Mesothelial cell of epicardium (in vitro differentiated cells): ENCODE measurements around the gene ATRN. TPM values are rescaled to one million over a fixed set of nuclear protein-coding genes. Genes with fewer than 3 reads are reported as not detected.

ENCODE experiments used
- DNase-seq, 2 experiments: peaks; one replicate each; pipeline ENCODE4 v3.0.0; 2021; ENCODE audit warnings: low spot score in 2 of 2; ENCODE audit not compliant: unreplicated experiment in 2 of 2
- H3K27ac Mint-ChIP-seq: 2 replicates; pipeline ENCODE4 v1.8.0; 2021; ENCODE audit warnings: mixed read lengths
- H3K27me3 Mint-ChIP-seq: 2 replicates; pipeline ENCODE4 v1.8.0; 2021; ENCODE audit warnings: low read depth, mixed read lengths
- H3K36me3 Mint-ChIP-seq: 2 replicates; pipeline ENCODE4 v1.8.0; 2021; ENCODE audit warnings: mixed read lengths
- H3K4me1 Mint-ChIP-seq: 2 replicates; pipeline ENCODE4 v1.8.0; 2021; ENCODE audit warnings: mixed read lengths
- H3K4me3 Mint-ChIP-seq: 2 replicates; pipeline ENCODE4 v1.8.0; 2021; ENCODE audit warnings: mild to moderate bottlenecking, moderate library complexity, mixed read lengths
- H3K9me3 Mint-ChIP-seq: 2 replicates; pipeline ENCODE4 v1.8.0; 2021; ENCODE audit warnings: mixed read lengths
- total RNA-seq: library from RNA; stranded (reverse); gene quantifications from 3 replicates; pipeline ENCODE4 v1.2.1, GENCODE V29; 2021
- TF ChIP-seq, protein P1 (sequence below): fragments of 200-600 bp; sonication (generic); IDR thresholded peaks from one replicate; pipeline ENCODE4 v1.5.0; 2021; ENCODE audit warnings: antibody characterized with exemption; ENCODE audit not compliant: unreplicated experiment

Gene ATRN
- total RNA-seq, 1 donor from 2014 or later, result 47.5 TPM

DNA sequence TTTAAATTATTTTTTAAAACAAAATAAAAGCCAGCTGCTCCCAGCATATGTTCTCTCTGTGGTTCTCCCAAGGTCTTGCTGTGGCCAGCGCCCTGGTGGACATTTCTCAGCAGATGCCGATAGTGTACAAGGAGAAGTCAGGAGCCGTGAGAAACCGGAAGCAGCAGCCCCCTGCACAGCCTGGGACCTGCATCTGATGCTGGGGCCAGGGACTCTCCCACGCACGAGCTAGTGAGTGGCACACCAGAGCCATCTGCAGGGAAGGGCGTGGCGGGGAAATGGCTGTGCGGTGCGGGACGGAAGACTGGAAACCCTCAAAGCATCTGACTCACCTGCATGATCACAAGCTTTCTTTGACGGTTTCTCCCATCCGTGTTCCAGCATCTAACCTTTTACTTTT, 175.8 kb downstream of the ATRN start:
- peaks cover 5% of the 10 kb centered on the region for H3K9me3 Mint-ChIP-seq
- peaks cover 5% of the 10 kb centered on the region for H3K4me1 Mint-ChIP-seq
- no peak overlapping the region for H3K27ac Mint-ChIP-seq
- H3K4me3 Mint-ChIP-seq, result no peak overlapping the region
- H3K27me3 Mint-ChIP-seq, result no peaks in the 10 kb centered on the region
- DNase-seq, result no peak
- peaks cover 28% of the 10 kb centered on the region for H3K36me3 Mint-ChIP-seq
- TF ChIP-seq, protein P1, sequence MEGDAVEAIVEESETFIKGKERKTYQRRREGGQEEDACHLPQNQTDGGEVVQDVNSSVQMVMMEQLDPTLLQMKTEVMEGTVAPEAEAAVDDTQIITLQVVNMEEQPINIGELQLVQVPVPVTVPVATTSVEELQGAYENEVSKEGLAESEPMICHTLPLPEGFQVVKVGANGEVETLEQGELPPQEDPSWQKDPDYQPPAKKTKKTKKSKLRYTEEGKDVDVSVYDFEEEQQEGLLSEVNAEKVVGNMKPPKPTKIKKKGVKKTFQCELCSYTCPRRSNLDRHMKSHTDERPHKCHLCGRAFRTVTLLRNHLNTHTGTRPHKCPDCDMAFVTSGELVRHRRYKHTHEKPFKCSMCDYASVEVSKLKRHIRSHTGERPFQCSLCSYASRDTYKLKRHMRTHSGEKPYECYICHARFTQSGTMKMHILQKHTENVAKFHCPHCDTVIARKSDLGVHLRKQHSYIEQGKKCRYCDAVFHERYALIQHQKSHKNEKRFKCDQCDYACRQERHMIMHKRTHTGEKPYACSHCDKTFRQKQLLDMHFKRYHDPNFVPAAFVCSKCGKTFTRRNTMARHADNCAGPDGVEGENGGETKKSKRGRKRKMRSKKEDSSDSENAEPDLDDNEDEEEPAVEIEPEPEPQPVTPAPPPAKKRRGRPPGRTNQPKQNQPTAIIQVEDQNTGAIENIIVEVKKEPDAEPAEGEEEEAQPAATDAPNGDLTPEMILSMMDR, result no peak

- no peak overlapping the region for H3K4me3 Mint-ChIP-seq
- no peaks in the 10 kb centered on the region for H3K27me3 Mint-ChIP-seq
- TF ChIP-seq, protein P1, result no peak
- DNase-seq, result no peak
- no peak overlapping the region for H3K27ac Mint-ChIP-seq
- H3K4me1 Mint-ChIP-seq, result peaks cover 5% of the 10 kb centered on the region
- peaks cover 22% of the 10 kb centered on the region for H3K36me3 Mint-ChIP-seq
- no peaks in the 10 kb centered on the region for H3K9me3 Mint-ChIP-seq
Observed at GRCh38 chr20:3647473-3647872, 176.7 kb downstream of the ATRN start.

DNA sequence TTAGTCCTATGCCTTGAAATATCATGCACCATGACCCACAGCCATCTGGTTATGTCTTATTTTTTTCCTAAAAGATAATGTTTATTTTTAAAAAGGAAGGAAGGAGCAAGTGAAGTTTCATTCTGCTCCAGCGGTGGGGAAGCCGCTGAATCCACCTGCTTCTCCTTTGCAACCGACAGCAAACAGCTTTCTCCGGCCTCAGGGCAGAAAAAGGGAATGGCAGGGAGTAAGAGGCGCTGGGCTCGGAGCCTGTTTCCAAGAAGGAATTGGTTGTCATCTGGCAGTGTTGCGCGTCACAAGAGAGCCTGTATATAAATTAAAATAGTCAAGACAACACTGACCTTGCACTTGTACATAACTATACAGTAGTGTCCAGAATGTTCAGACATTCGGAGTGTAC, 178.1 kb downstream of the ATRN start:
- Mint-ChIP-seq H3K9me3 (no peaks in the 10 kb centered on the region), H3K36me3 (peaks cover 17% of the 10 kb centered on the region), H3K27me3 (no peaks in the 10 kb centered on the region), H3K4me3 (no peak overlapping the region), H3K4me1 (peaks cover 8% of the 10 kb centered on the region), H3K27ac (no peak overlapping the region)
- TF ChIP-seq, protein P1, result no peak
- no peak for DNase-seq

GRCh38 chr20:3651204-3651962, 180.6 kb downstream of the ATRN start:
- H3K27me3 Mint-ChIP-seq, result no peaks in the 10 kb centered on the region
- peaks cover 13% of the 10 kb centered on the region for H3K4me1 Mint-ChIP-seq
- no peak overlapping the region for H3K27ac Mint-ChIP-seq
- no peak overlapping the region for H3K4me3 Mint-ChIP-seq
- TF ChIP-seq, protein P1, result no peak
- H3K36me3 Mint-ChIP-seq, result peaks cover 9% of the 10 kb centered on the region
- no peak for DNase-seq
- H3K9me3 Mint-ChIP-seq, result no peaks in the 10 kb centered on the region

DNA sequence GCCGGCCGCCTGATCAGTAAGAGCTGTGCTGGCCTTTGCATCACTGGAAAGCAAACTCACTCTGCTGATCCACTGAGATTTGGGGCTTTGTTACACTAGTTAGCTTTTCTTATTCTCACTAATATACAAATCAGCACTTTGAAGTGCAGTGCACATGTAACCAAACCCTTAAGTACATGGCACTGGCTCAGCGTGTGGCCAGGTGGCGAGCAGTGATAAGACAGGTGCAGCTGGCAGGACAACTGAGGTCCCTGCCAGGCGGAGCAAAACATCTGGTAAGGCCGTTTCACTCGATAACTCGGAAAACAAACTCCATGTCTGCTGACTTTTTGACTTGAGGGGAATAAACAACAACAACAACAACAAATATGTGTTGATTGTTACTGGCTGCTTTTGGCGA, 181.4 kb downstream of the ATRN start:
- peaks cover 9% of the 10 kb centered on the region for H3K36me3 Mint-ChIP-seq
- TF ChIP-seq, protein P1, result no peak
- no peaks in the 10 kb centered on the region for H3K9me3 Mint-ChIP-seq
- no peaks in the 10 kb centered on the region for H3K27me3 Mint-ChIP-seq
- peaks cover 13% of the 10 kb centered on the region for H3K4me1 Mint-ChIP-seq
- no peak overlapping the region for H3K27ac Mint-ChIP-seq
- DNase-seq, result no peak
- H3K4me3 Mint-ChIP-seq, result no peak overlapping the region
